C4-2B (cell line): Measurements from ENCODE around the gene SYP.

Source experiments
- ZFX ChIP-seq: fragments of 450-650 bp; IDR thresholded peaks from 2 replicates; pipeline ENCODE4 v1.6.1; 2017
- TF ChIP-seq, protein P1 (sequence below): fragments of 450-650 bp; conservative IDR thresholded peaks from 2 replicates; pipeline ENCODE4 v1.5.1; 2017; ENCODE audit warnings: mild to moderate bottlenecking

DNA sequence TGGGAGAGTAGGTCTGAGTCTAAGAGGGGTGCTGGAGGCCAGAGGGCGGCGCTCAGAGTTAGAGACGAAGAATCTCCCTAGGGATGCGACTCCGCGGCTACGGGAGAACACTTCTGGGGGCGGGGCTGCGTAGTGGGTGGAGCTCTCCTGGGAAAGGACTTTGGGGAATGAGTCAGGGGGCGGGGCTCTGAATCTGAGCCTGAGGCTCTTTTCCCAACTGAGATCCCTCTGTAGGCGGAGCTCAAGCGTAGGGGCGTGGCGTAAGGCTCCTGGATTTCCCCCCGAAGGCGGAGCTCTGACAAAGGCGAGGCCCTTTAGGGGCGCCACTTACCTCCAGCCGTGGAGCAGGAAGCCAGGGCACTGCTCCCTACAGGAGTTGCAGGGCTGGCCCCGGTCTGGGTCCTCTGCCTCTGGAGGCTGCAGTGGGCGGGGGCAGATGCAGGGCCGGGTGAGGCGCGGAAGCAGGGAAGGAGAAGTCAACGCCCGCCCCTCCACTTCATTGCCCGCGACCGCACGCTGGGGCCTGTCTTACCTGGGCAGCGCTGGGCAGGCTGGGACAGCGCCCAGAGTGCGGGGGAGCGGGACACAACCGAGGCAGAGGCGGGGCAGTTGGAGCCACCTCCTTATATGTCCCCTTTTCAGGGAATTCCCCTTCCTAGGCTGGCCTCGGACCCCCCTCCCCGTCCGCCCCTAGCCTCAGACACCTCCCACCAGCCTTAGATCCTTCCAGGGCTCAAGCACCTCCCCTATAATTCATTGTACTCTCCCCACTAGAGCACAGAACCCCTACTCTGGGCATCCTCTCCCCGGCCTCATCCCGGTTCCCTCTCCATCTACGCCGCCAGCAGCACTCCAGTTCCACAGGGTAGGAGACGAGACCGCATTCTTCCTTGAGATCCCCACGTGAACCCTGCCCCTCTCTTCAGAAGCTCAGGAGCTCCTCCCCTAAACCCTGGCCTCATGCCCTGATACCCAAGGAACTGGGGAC, 15.4 kb downstream of the SYP start:
- TF ChIP-seq, protein P1, sequence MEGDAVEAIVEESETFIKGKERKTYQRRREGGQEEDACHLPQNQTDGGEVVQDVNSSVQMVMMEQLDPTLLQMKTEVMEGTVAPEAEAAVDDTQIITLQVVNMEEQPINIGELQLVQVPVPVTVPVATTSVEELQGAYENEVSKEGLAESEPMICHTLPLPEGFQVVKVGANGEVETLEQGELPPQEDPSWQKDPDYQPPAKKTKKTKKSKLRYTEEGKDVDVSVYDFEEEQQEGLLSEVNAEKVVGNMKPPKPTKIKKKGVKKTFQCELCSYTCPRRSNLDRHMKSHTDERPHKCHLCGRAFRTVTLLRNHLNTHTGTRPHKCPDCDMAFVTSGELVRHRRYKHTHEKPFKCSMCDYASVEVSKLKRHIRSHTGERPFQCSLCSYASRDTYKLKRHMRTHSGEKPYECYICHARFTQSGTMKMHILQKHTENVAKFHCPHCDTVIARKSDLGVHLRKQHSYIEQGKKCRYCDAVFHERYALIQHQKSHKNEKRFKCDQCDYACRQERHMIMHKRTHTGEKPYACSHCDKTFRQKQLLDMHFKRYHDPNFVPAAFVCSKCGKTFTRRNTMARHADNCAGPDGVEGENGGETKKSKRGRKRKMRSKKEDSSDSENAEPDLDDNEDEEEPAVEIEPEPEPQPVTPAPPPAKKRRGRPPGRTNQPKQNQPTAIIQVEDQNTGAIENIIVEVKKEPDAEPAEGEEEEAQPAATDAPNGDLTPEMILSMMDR = no peak
- TF ChIP-seq ZFX = no peak
